ENCODE data around the gene PPP1R1A.

PPP1R1A gene

DNA sequence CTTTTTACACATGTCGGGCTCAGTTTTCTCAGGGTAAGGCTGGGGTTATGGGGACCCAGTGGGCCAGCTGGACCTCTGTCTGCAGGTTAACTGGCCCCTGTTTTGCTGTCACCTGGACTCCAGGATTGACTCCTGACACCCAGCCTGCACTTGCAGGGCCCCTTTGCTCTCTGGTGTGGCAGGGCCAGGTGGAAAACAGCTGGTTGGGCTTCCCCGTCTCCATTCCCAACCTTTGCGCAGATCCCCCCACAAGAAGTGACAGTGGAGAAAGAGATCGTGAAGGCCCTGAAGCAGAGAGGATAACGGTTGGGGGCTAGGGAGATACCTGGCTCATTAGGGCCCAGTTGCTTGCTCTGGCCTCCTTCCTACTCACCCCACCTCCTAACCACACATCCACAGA, 1.5 kb upstream of the PPP1R1A start:
- H3K4me3 ChIP-seq (ENCODE audit: low read length): no peak overlapping the region
- no CpG with 5 or more reads among the region's 5 CpGs for WGBS (ENCODE audit: insufficient coverage, insufficient read length)
- H3K9me3 ChIP-seq (ENCODE audit: control insufficient read depth, insufficient read depth, low read length): no peaks in the 10 kb centered on the region
- peaks cover 17% of the 10 kb centered on the region; the same call in 1 of the 2 replicates for H3K27me3 ChIP-seq (ENCODE audit: control insufficient read depth, insufficient read depth, low read length)
- no peak overlapping the region for H3K27ac ChIP-seq (ENCODE audit: low read length)
- no peak for DNase-seq (ENCODE audit: low read depth, low spot score)
- H3K36me3 ChIP-seq (ENCODE audit: control insufficient read depth, insufficient read depth, low read length): no peaks in the 10 kb centered on the region
- H3K4me1 ChIP-seq (ENCODE audit: control insufficient read depth, insufficient read depth, low read length): peaks cover 10% of the 10 kb centered on the region; the same call in 1 of the 2 replicates

DNA sequence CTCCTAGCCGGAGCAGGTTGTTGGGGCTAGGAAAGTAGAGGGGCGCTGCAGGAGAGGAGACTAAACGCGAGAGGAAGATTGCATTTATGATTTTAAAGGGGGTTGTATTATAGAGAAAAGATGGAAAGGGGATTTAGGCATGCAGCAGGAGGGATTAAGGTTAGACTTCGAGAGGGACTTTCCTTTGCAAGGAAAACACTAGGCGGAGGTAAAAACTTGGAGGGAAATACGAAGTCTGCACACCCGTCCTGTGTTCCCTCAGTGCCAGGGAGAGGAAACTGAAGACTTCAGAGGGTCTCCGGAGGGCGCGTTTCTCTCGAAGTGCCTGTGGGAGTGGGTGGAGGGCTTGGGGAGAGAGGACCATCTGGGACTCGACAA, 420 bp upstream of the PPP1R1A start:
- DNase-seq (ENCODE audit: low read depth, low spot score): no peak
- Histone ChIP-seq H3K27me3 (ENCODE audit: control insufficient read depth, insufficient read depth, low read length) (peaks cover 17% of the 10 kb centered on the region; the same call in 1 of the 2 replicates), H3K4me1 (ENCODE audit: control insufficient read depth, insufficient read depth, low read length) (peaks cover 10% of the 10 kb centered on the region; the same call in 1 of the 2 replicates), H3K9me3 (ENCODE audit: control insufficient read depth, insufficient read depth, low read length) (no peaks in the 10 kb centered on the region), H3K27ac (ENCODE audit: low read length) (no peak overlapping the region), H3K4me3 (ENCODE audit: low read length) (peak overlapping the region; percentile 79; the same call in 1 of the 2 replicates), H3K36me3 (ENCODE audit: control insufficient read depth, insufficient read depth, low read length) (no peaks in the 10 kb centered on the region)
- 100% methylated on average over 3 of the region's 13 CpGs for WGBS (ENCODE audit: insufficient coverage, insufficient read length)

DNA sequence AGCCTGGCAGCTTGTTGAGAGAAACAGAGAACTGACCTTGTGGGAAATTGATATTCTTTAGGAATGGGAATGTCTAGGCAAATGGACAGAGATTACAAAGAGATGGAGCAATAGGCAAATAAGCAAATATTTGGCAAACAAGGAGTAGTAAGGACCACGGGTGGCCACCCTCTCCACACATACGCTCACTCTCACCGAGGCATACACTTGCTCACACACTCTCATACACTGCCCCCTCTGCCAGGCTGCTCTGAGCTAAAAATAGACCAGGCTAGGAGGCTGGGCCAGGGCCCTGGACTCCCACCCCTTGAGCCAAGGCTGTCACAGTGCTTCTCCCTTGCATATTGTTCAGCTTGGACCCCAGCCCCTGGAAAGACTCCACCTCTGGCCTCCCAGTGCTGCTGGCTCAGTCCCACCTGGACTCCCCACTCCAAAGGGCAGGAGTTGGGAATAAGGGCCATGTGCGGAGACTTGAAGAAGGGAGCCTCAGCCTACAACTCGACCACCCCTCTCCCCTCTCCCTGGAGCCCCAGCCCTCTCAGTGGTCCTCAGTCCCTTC, 1.1 kb downstream of the PPP1R1A start:
- Histone ChIP-seq H3K4me3 (ENCODE audit: low read length) (peak overlapping the region; percentile 79; the same call in 1 of the 2 replicates), H3K36me3 (ENCODE audit: control insufficient read depth, insufficient read depth, low read length) (no peaks in the 10 kb centered on the region), H3K4me1 (ENCODE audit: control insufficient read depth, insufficient read depth, low read length) (peaks cover 10% of the 10 kb centered on the region; the same call in 1 of the 2 replicates), H3K27ac (ENCODE audit: low read length) (no peak overlapping the region), H3K9me3 (ENCODE audit: control insufficient read depth, insufficient read depth, low read length) (no peaks in the 10 kb centered on the region), H3K27me3 (ENCODE audit: control insufficient read depth, insufficient read depth, low read length) (peaks cover 17% of the 10 kb centered on the region; the same call in 1 of the 2 replicates)
- no peak for DNase-seq (ENCODE audit: low read depth, low spot score)
- no CpG with 5 or more reads among the region's 5 CpGs for WGBS (ENCODE audit: insufficient coverage, insufficient read length)

DNA sequence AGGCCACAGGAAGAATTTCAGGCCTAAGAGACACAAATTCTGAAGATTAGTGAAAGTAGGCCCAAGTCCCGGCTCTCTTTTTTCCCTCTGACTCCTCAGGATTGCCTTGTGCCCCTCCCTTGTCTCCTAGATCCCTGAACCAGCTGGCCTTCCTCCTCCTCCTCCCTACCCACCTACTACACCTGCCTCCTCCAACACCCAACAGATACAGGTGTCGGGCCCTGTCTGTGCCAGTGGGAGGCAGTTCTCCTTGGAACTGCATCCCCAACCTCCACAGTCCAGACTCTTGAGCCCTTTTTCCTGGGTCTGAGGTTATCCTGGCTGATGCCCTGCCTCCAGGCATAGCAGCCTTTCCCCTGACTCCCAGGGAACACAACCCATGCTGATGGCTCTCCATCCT, 1.8 kb downstream of the PPP1R1A start:
- H3K9me3 ChIP-seq (ENCODE audit: control insufficient read depth, insufficient read depth, low read length): no peaks in the 10 kb centered on the region
- H3K27ac ChIP-seq (ENCODE audit: low read length): no peak overlapping the region
- DNase-seq (ENCODE audit: low read depth, low spot score): no peak
- no peak overlapping the region for H3K4me3 ChIP-seq (ENCODE audit: low read length)
- H3K27me3 ChIP-seq (ENCODE audit: control insufficient read depth, insufficient read depth, low read length): peaks cover 15% of the 10 kb centered on the region; the same call in 1 of the 2 replicates
- no CpG with 5 or more reads among the region's 2 CpGs for WGBS (ENCODE audit: insufficient coverage, insufficient read length)
- peaks cover 10% of the 10 kb centered on the region; the same call in 1 of the 2 replicates for H3K4me1 ChIP-seq (ENCODE audit: control insufficient read depth, insufficient read depth, low read length)
- H3K36me3 ChIP-seq (ENCODE audit: control insufficient read depth, insufficient read depth, low read length): no peaks in the 10 kb centered on the region

DNA sequence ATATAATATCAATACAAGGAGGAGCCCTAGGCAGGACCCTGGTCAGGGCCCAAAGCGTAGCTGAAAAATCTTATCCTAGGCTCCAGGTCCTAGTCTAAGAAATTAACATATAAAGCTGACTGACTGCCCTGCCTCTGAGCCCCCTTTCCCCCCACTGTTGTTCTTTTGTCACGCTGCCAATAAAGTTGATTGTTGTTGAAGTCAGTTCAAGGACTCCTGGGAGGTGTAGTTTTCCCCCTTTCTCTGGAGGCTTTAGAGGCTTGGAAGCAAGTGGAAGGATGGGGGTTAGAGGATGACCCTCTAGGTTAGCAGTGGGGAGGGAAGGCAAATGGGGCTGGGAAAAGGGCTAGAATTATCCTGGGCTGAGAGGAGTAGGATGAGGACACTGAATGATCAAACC, 3.2 kb downstream of the PPP1R1A start:
- no peak overlapping the region for H3K27ac ChIP-seq (ENCODE audit: low read length)
- peaks cover 8% of the 10 kb centered on the region; the same call in 1 of the 2 replicates for H3K4me1 ChIP-seq (ENCODE audit: control insufficient read depth, insufficient read depth, low read length)
- no peak for DNase-seq (ENCODE audit: low read depth, low spot score)
- H3K9me3 ChIP-seq (ENCODE audit: control insufficient read depth, insufficient read depth, low read length): no peaks in the 10 kb centered on the region
- H3K27me3 ChIP-seq (ENCODE audit: control insufficient read depth, insufficient read depth, low read length): peaks cover 15% of the 10 kb centered on the region; the same call in 1 of the 2 replicates
- H3K4me3 ChIP-seq (ENCODE audit: low read length): no peak overlapping the region
- H3K36me3 ChIP-seq (ENCODE audit: control insufficient read depth, insufficient read depth, low read length): no peaks in the 10 kb centered on the region
- WGBS (ENCODE audit: insufficient coverage, insufficient read length): no CpG with 5 or more reads among the region's 2 CpGs

DNA sequence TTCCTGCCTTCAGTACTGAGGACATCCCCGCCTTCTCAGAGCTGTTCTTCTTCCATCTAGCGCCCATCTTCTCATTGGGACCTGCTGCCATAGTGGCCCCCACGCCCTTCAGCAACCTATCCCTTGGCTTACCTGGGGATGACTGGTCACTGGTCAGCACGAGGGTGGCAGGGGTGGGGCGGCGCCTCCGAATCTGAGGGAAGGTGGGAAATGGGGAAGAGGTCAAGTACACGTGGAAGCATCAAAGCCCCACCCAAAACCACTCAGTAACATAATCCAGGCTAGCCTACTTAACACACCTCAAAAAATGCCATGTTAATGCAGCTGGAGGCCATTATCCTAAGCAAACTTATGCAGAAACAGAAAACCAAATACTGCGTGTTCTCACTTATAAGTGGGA, 4.3 kb downstream of the PPP1R1A start:
- no CpG with 5 or more reads among the region's 9 CpGs for WGBS (ENCODE audit: insufficient coverage, insufficient read length)
- no peak overlapping the region for H3K27ac ChIP-seq (ENCODE audit: low read length)
- no peak overlapping the region for H3K4me3 ChIP-seq (ENCODE audit: low read length)
- H3K36me3 ChIP-seq (ENCODE audit: control insufficient read depth, insufficient read depth, low read length): no peaks in the 10 kb centered on the region
- H3K4me1 ChIP-seq (ENCODE audit: control insufficient read depth, insufficient read depth, low read length): peaks cover 6% of the 10 kb centered on the region; the same call in 1 of the 2 replicates
- peaks cover 10% of the 10 kb centered on the region; the same call in 1 of the 2 replicates for H3K27me3 ChIP-seq (ENCODE audit: control insufficient read depth, insufficient read depth, low read length)
- no peaks in the 10 kb centered on the region for H3K9me3 ChIP-seq (ENCODE audit: control insufficient read depth, insufficient read depth, low read length)
- DNase-seq (ENCODE audit: low read depth, low spot score): no peak

DNA sequence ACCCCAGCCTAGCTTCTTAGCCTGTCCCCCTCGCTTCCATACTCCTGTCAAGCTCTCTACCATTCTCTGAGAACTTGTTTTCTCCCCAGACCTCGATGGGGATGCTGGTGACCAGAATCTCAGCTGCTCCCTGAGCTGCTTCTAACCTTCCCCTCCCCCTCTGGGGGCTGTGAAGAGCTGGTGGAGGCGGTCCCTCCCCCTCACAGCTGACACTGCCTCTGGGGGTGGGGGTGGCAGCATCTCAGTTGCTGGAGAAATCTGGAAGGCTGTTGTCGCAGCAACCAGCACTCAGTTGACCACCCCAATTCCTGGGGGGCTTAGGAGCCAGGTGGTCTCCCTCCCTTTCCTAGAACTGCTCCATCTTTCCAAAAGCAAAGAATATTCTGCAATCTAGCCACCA, 4.7 kb downstream of the PPP1R1A start:
- H3K4me3 ChIP-seq (ENCODE audit: low read length): no peak overlapping the region
- no peak for DNase-seq (ENCODE audit: low read depth, low spot score)
- H3K9me3 ChIP-seq (ENCODE audit: control insufficient read depth, insufficient read depth, low read length): no peaks in the 10 kb centered on the region
- no peaks in the 10 kb centered on the region for H3K36me3 ChIP-seq (ENCODE audit: control insufficient read depth, insufficient read depth, low read length)
- peaks cover 6% of the 10 kb centered on the region; the same call in 1 of the 2 replicates for H3K27me3 ChIP-seq (ENCODE audit: control insufficient read depth, insufficient read depth, low read length)
- H3K4me1 ChIP-seq (ENCODE audit: control insufficient read depth, insufficient read depth, low read length): peaks cover 4% of the 10 kb centered on the region; the same call in 1 of the 2 replicates
- WGBS (ENCODE audit: insufficient coverage, insufficient read length): no CpG with 5 or more reads among the region's 4 CpGs
- no peak overlapping the region for H3K27ac ChIP-seq (ENCODE audit: low read length)

DNA sequence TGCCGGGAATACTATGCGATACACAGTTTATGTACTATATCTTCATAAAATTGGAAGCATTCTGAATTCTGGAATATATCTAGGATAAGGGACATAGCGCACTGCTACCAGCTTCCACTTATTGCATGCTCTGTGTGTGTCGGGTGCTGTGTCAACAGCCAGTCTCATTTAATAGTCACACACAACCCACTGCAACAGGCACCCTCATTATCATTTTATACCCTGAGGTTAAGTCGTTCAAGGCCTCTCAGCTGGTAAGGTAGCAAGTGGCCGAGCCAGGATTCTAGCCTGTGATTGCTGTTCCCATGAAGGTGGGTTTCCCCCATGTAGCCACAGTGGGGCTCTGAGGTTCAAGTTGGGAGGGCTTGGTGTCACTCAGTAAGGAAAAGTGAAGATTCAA, 7.0 kb downstream of the PPP1R1A start:
- H3K4me1 ChIP-seq (ENCODE audit: control insufficient read depth, insufficient read depth, low read length): no peaks in the 10 kb centered on the region
- H3K27ac ChIP-seq (ENCODE audit: low read length): no peak overlapping the region
- H3K36me3 ChIP-seq (ENCODE audit: control insufficient read depth, insufficient read depth, low read length): no peaks in the 10 kb centered on the region
- no peaks in the 10 kb centered on the region for H3K9me3 ChIP-seq (ENCODE audit: control insufficient read depth, insufficient read depth, low read length)
- DNase-seq (ENCODE audit: low read depth, low spot score): no peak
- no CpG with 5 or more reads among the region's 6 CpGs for WGBS (ENCODE audit: insufficient coverage, insufficient read length)
- H3K27me3 ChIP-seq (ENCODE audit: control insufficient read depth, insufficient read depth, low read length): no peaks in the 10 kb centered on the region
- no peak overlapping the region for H3K4me3 ChIP-seq (ENCODE audit: low read length)

DNA sequence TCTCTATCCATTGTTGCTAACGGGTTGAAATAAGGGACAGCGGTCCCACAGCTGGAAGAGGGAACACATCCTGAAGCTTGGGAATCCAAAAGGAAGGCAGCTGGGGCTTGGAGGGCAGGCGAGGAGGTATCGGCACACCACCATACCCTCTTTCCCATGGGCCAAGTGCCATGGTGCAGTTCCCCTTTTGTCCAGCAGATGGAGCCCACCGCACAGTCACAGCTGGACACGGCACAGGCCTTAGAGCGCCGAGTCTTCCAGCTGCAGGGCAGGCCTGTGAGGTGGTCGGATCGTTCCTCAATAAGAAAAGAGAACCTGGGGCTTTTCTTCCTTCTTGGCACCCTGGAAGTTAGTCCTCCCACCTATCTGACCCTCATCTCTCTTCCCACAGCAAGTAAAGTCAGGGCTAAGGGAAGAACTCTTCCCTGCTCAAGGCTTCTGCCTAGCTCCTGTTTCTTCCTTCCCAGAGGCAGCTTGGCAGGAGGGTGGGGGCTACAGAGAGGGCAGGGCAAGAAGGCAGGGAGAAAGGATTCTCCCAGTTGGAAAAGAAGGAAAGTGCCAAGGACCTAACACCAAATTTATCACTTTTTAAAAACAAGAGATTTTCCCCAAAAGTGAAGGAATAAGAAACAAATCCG, 8.6 kb downstream of the PPP1R1A start:
- Histone ChIP-seq H3K36me3 (ENCODE audit: control insufficient read depth, insufficient read depth, low read length) (no peaks in the 10 kb centered on the region), H3K27me3 (ENCODE audit: control insufficient read depth, insufficient read depth, low read length) (no peaks in the 10 kb centered on the region)

DNA sequence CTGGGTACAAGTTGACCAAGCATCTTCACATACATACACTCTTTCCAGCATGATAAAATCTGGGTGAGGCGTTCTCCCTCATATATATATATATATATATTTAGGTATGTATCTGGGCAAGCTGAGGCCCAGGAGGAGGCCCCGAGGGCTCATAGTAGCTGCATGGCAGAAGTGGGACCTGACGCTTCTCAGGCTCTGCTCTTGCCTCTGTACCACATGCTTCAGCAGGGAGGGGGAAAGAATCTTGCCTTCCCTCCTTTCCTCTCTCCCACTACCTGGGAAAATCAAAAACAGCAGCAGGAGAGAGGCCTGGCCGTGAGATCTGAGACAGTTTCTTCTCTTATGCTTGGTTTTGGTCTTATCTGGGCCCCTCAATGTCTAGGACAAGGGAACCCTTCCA, 9.2 kb downstream of the PPP1R1A start:
- Histone ChIP-seq H3K4me3 (ENCODE audit: low read length) (no peak overlapping the region), H3K9me3 (ENCODE audit: control insufficient read depth, insufficient read depth, low read length) (no peaks in the 10 kb centered on the region), H3K27ac (ENCODE audit: low read length) (no peak overlapping the region), H3K27me3 (ENCODE audit: control insufficient read depth, insufficient read depth, low read length) (no peaks in the 10 kb centered on the region), H3K4me1 (ENCODE audit: control insufficient read depth, insufficient read depth, low read length) (no peaks in the 10 kb centered on the region), H3K36me3 (ENCODE audit: control insufficient read depth, insufficient read depth, low read length) (no peaks in the 10 kb centered on the region)
- no peak for DNase-seq (ENCODE audit: low read depth, low spot score)
- no CpG with 5 or more reads among the region's 4 CpGs for WGBS (ENCODE audit: insufficient coverage, insufficient read length)

More for the DNA sequence above, 8.6 kb downstream of the PPP1R1A start:
- no peaks in the 10 kb centered on the region for H3K4me1 ChIP-seq (ENCODE audit: control insufficient read depth, insufficient read depth, low read length)
- peak; percentile 61 for DNase-seq (ENCODE audit: low read depth, low spot score)
- no peak overlapping the region for H3K27ac ChIP-seq (ENCODE audit: low read length)
- H3K9me3 ChIP-seq (ENCODE audit: control insufficient read depth, insufficient read depth, low read length): no peaks in the 10 kb centered on the region
- H3K4me3 ChIP-seq (ENCODE audit: low read length): no peak overlapping the region
- WGBS (ENCODE audit: insufficient coverage, insufficient read length): no CpG with 5 or more reads among the region's 11 CpGs
